GM19193 (cell line): ENCODE data around the gene CACNA2D4.

ENCODE experiments used
- POLR2A ChIP-seq: IDR thresholded peaks from 4 replicates; pipeline ENCODE4 v1.6.1; 2011; ENCODE audit not compliant: insufficient read depth, insufficient read length; ENCODE audit errors: extremely low read depth

The CACNA2D4 gene

GRCh38 chr12:1878214-1878613 is 40.2 kb downstream of the CACNA2D4 start:
- no peak for TF ChIP-seq POLR2A

- TF ChIP-seq POLR2A: no peak
Observed at GRCh38 chr12:1877169-1877878, 41.1 kb downstream of the CACNA2D4 start.

- no peak for TF ChIP-seq POLR2A
Observed at GRCh38 chr12:1876086-1876485, 42.4 kb downstream of the CACNA2D4 start.

DNA sequence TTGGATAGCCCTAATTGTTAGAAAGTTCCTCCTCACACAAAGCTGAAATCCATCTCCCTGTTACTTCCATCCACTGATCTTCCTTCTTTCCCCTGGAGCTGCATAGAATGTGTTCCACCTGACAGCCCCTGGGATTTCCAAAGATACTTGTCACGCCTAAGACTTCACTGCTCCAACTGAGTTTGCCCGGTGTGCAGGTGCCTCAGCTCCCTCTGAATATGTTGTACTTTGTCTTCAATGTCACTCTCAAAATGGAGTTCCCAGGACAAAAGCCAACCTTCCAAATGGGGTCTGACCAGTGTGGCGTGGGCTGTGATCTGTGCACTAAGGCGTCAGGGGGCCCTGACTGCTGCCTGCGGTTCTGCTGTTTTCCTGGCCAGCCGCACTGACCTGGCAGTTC is 42.8 kb downstream of the CACNA2D4 start:
- TF ChIP-seq POLR2A: no peak

GRCh38 chr12:1873531-1874510 is 44.6 kb downstream of the CACNA2D4 start:
- TF ChIP-seq POLR2A: no peak

DNA sequence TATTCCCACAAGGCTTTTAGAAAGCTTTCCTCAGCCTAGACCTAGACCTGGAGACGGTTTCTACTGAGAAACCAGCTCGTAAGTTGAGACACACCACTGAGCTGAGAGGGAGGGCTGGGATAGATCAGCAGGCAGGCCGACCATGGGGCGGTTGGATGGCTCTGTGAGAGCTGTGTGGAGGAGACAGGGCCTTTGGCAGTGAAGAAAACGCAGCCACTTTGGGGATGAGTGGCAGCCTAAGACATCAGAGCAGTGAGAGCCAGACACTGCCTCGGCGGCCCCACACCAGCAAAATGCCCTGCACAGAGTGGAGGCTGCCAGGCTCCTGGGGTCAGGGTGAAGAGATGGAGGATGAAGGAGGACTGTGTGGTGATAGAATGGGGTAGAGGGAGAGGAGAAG is 46.0 kb downstream of the CACNA2D4 start:
- TF ChIP-seq POLR2A: no peak

DNA sequence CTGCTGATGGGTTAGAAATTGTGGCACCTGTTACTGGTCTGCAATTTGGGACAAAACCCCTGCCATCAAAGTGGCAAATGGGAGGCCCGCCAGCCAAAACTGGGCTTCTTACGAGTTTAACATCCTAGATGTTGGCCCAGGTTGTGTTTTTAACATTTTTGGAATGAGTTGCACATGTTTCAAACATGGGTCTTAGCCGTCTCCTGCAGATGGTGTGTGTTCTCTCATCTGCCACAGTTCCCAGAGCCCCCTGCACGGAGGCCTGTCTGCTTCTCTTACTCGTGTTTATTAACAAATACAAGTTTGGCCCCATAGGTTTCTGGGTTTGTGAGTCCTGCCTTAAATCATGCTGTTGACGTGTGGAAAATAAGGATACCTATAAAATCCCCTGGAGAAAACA is 46.5 kb downstream of the CACNA2D4 start:
- TF ChIP-seq POLR2A: no peak

DNA sequence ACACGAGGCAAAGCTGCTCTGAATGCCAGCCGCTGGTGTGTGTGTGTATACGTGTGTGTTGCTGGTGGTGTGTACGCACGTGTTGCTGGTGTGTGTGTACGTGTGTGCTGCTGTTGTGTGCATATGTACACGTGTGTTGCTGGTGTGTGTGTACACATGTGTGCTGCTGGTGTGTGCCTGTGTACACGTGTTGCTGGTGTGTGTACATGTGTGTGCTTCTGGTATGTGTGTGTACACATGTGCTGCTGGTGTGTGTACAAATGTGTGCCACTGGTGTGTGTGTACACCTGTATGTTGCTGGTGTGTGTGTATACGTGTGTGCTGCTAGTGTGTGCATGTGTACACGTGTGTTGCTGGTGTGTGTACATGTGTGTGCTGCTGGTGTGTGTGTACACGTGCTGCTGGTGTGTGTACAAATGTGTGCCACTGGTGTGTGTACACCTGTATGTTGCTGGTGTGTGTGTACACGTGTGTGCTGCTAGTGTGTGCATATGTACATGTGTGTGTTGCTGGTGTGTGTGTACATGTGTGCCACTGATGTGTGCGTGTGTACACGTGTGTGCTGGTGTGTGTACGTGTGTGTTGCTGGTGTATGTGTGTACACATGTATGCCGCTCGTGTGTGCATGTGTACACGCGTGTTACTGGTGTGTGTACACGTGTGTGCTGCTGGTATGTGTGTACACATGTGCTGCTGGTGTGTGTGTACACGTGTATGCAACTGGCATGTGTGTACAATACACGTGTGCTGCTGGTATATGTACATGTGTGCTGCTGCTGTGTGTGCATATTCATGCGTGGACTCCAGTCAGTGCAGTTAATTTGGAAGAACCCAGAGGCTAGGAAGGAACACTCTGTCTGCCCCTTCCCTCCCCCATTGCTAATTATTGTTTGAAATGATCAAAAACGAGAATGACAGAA is 47.2 kb downstream of the CACNA2D4 start:
- TF ChIP-seq POLR2A: no peak

- TF ChIP-seq POLR2A: no peak
Observed at GRCh38 chr12:1870086-1870485, 48.4 kb downstream of the CACNA2D4 start.

GRCh38 chr12:1869145-1869544 is 49.3 kb downstream of the CACNA2D4 start:
- TF ChIP-seq POLR2A: no peak

DNA sequence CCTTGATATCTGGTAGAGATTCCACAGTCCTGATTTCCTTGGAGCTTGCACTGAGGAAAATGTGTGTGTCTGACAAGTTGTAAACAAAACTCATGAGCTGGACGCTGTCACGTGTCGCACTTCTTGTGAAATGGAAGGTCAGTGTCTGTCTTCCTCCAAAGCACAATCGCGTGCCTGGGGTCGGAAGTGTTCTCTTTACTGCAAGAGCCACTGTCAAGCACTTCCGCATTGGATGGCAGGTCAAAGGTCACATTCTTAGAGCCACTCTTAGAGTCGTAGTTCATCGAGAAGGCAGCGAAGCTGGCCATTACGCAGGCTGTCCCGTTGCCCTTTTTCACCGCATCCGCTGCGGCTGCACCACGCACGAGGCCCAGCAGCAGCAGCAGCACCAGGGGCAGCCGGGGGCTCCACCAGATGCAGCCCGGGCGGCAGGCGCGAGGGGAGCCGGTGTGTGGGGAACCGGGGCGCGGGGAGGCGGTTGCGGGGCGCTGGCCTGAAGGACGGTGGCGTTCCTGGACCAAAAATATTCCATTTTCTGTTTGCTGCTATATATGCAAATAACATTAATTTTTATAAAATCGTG is 53.1 kb downstream of the CACNA2D4 start:
- no peak for TF ChIP-seq POLR2A

DNA sequence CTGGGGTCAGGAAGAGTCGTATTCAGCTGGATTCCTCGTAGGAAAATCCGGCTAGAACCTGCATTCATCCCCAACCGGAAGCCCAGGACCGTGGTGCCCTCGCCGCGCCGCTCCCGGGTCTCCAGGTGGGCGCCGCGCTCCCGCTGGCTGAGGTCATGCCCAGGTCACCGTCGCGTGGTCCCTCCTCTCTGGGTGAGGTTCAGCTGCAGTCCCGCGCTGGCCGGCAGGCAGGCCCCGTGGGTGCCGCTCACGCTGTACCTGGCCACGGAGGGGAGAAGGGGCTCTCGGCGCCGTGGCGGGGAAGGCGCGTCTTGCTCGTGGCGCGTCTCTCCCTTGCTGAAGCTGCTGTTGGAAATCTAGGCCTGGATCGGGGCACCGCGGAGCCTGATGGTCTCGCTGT is 53.6 kb downstream of the CACNA2D4 start:
- TF ChIP-seq POLR2A: no peak

DNA sequence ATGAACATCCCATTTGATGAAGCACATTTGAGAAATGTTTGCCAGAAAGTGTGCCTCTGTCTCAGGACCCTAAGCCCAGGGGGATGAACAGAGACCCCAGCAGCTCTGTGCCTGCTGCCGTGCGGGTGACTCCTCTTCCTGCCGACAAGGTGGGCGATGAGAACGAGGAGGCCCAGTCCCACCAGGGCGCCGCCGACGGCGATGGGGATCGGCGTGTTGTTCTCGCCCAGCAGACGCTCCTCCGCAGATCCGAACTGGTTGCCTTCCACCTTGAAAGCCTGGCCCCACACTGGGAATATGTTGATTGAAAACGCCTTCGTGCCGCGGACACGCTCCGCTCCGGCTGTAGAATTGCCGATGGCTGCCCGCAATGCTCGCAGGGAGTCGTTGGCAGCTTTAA is 54.0 kb downstream of the CACNA2D4 start:
- TF ChIP-seq POLR2A: no peak

GRCh38 chr12:1863823-1864222 is 54.6 kb downstream of the CACNA2D4 start:
- TF ChIP-seq POLR2A: no peak
